Osteocyte (in vitro differentiated cells): ENCODE data around the gene ITGB5. TPM values are rescaled to one million over a fixed set of nuclear protein-coding genes. Genes with fewer than 3 reads are reported as not detected.
"Not testable (repeated sequence)": the region's sequence is repeated elsewhere in the genome, so short reads cannot be mapped to it uniquely, and the experiment has no call there.

Source experiments
- DNase-seq: peaks from one replicate; pipeline ENCODE4 v3.0.0; 2021; ENCODE audit warnings: mixed read lengths; ENCODE audit not compliant: unreplicated experiment; ENCODE audit errors: extremely low spot score
- H3K27ac Mint-ChIP-seq: one replicate; pipeline ENCODE4 v1.8.0; 2021; ENCODE audit warnings: mild to moderate bottlenecking, mixed read lengths; ENCODE audit not compliant: unreplicated experiment
- H3K27me3 Mint-ChIP-seq: one replicate; pipeline ENCODE4 v1.8.0; 2021; ENCODE audit warnings: mixed read lengths; ENCODE audit not compliant: unreplicated experiment
- H3K36me3 Mint-ChIP-seq: one replicate; pipeline ENCODE4 v1.8.0; 2021; ENCODE audit warnings: mixed read lengths; ENCODE audit not compliant: unreplicated experiment
- H3K4me1 Mint-ChIP-seq: one replicate; pipeline ENCODE4 v1.8.0; 2021; ENCODE audit warnings: mixed read lengths; ENCODE audit not compliant: unreplicated experiment
- H3K4me3 Mint-ChIP-seq: one replicate; pipeline ENCODE4 v1.8.0; 2021; ENCODE audit warnings: mild to moderate bottlenecking, moderate library complexity, mixed read lengths; ENCODE audit not compliant: unreplicated experiment
- H3K9me3 Mint-ChIP-seq: one replicate; pipeline ENCODE4 v1.8.0; 2021; ENCODE audit warnings: mixed read lengths; ENCODE audit not compliant: unreplicated experiment
- CTCF ChIP-seq: fragments of 200-600 bp; sonication (generic); IDR thresholded peaks from 2 replicates; pipeline ENCODE4 v1.5.0; 2021; ENCODE audit warnings: antibody characterized with exemption, mild to moderate bottlenecking, moderate library complexity
- total RNA-seq: library from RNA; stranded (reverse); gene quantifications from 2 replicates; pipeline ENCODE4 v1.2.1, GENCODE V29; 2021

ITGB5 gene
- total RNA-seq, 1 donor from 2014 or later = 419 TPM

DNA sequence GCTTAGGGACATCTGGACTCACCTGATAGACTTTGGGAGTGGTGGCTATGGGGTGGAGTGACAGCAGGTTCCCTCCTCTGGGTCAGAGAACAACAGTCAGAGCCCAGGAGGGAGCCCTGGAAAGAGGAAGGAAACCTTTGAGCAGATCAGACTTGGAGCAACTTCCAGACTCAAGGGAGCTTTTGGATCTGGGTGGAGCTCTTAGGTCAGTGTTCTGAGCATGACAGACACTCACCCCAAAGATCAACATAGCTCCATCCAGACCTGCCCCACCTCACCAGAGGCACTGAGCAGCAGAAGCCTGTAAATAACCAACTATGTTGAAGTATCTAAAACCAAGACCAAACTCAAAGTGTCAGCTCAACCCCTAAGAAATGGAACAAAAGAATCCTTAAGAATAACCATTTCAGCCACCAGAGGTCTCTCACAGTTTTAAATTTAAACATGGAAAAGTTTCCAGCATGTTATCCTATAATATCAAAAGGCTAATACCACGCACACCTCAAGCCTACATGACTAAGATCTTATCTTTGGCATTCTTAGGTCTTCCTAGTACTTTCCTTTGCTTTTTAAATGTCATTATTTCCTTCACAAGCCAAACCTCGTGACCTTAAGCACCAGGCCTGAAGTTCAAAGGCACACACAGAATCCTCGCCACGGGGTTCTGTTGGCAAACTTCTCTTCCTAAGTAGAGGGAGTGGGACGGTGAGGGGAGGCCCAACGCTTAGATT is 100.5 kb downstream of the ITGB5 start:
- DNase-seq = no peak
- Mint-ChIP-seq H3K4me1 (peaks cover 68% of the 10 kb centered on the region), H3K4me3 (no peak overlapping the region), H3K27me3 (no peaks in the 10 kb centered on the region), H3K27ac (peak overlapping the region; percentile 84), H3K9me3 (no peaks in the 10 kb centered on the region), H3K36me3 (peaks cover 13% of the 10 kb centered on the region)
- TF ChIP-seq CTCF = peak; percentile 60

- Mint-ChIP-seq H3K27ac (peak overlapping the region; percentile 84), H3K27me3 (no peaks in the 10 kb centered on the region), H3K4me1 (peaks cover 68% of the 10 kb centered on the region), H3K4me3 (no peak overlapping the region), H3K9me3 (no peaks in the 10 kb centered on the region), H3K36me3 (peaks cover 13% of the 10 kb centered on the region)
- TF ChIP-seq CTCF = no peak
- no peak for DNase-seq
Observed at GRCh38 chr3:124785973-124786372, 101.2 kb downstream of the ITGB5 start.

- peaks cover 13% of the 10 kb centered on the region for H3K36me3 Mint-ChIP-seq
- no peak for TF ChIP-seq CTCF
- H3K9me3 Mint-ChIP-seq = no peaks in the 10 kb centered on the region
- no peaks in the 10 kb centered on the region for H3K27me3 Mint-ChIP-seq
- H3K4me3 Mint-ChIP-seq = no peak overlapping the region
- no peak for DNase-seq
- H3K27ac Mint-ChIP-seq = no peak overlapping the region
- H3K4me1 Mint-ChIP-seq = peaks cover 72% of the 10 kb centered on the region
Observed at GRCh38 chr3:124784686-124785382, 102.3 kb downstream of the ITGB5 start.

- TF ChIP-seq CTCF = no peak
- no peak for DNase-seq
- H3K4me1 Mint-ChIP-seq = peaks cover 83% of the 10 kb centered on the region
- no peaks in the 10 kb centered on the region for H3K9me3 Mint-ChIP-seq
- no peaks in the 10 kb centered on the region for H3K27me3 Mint-ChIP-seq
- H3K27ac Mint-ChIP-seq = peak overlapping the region; percentile 42
- H3K36me3 Mint-ChIP-seq = peaks cover 17% of the 10 kb centered on the region
- H3K4me3 Mint-ChIP-seq = no peak overlapping the region
Observed at GRCh38 chr3:124783696-124784095, 103.5 kb downstream of the ITGB5 start.

GRCh38 chr3:124782377-124782712 is 104.8 kb downstream of the ITGB5 start:
- H3K27ac Mint-ChIP-seq = peak overlapping the region; percentile 99
- DNase-seq, H3K27me3 Mint-ChIP-seq, H3K9me3 Mint-ChIP-seq, H3K4me3 Mint-ChIP-seq: not testable (repeated sequence)
- H3K4me1 Mint-ChIP-seq = peaks cover 86% of the 10 kb centered on the region
- H3K36me3 Mint-ChIP-seq = peaks cover 23% of the 10 kb centered on the region
